Measurements from ENCODE around the gene PHF19. TPM values are rescaled to one million over a fixed set of nuclear protein-coding genes. Genes with fewer than 3 reads are reported as not detected.

Gene PHF19
- total and polyA plus RNA-seq, 10 donors, result 12.6 to 53.0 (median 36.7) TPM

GRCh38 chr9:120916588-120916987, 39.6 kb upstream of the PHF19 start:
- Histone ChIP-seq H3K36me3 (peaks cover 0 to 72% (median 15%) of the 10 kb centered on the region in 6 donors), H3K9me3 (peaks cover 0 to 3% (median 0%) of the 10 kb centered on the region in 8 donors), H3K27ac (peak overlapping the region in 5 of 8 donors; percentile 3 to 96 (median 92)), H3K4me3 (no peak overlapping the region), H3K4me1 (peaks cover 6 to 84% (median 53%) of the 10 kb centered on the region in 6 donors), H3K27me3 (replicated peaks in 1 of 7) (no peaks in the 10 kb centered on the region)
- intact Hi-C loops (cut with DNase I; ENCODE audit: low total_unique reads), result no loop called here
- DNase-seq, result no peak
- 42 to 76% (median 52%) methylated on average over 3 of the region's 3 CpGs for WGBS, 5 donors
- TF ChIP-seq POLR2A (IDR thresholded peaks at IDR 0.05), result no peak
- peak in 1 of 3 donors; percentile 43 for TF ChIP-seq POLR2AphosphoS5 (IDR thresholded peaks at IDR 0.05)

GRCh38 chr9:120915854-120916470, 39.0 kb upstream of the PHF19 start:
- Histone ChIP-seq H3K4me1 (peaks cover 6 to 84% (median 47%) of the 10 kb centered on the region in 6 donors), H3K9me3 (peaks cover 0 to 3% (median 0%) of the 10 kb centered on the region in 8 donors), H3K4me3 (no peak overlapping the region), H3K27me3 (replicated peaks in 1 of 7) (no peaks in the 10 kb centered on the region), H3K27ac (peak overlapping the region in 5 of 8 donors; percentile 3 to 96 (median 92)), H3K36me3 (peaks cover 0 to 72% (median 21%) of the 10 kb centered on the region in 6 donors)
- no peak for DNase-seq
- intact Hi-C loops (cut with DNase I; ENCODE audit: low total_unique reads), result no loop called here
- WGBS, 5 donors, result 54 to 61% (median 58%) methylated on average over 5 of the region's 5 CpGs
- TF ChIP-seq CTCF (IDR thresholded peaks at IDR 0.05 in 8 of 11, conservative IDR thresholded peaks at IDR 0.05 in 3 of 11) (no peak), POLR2AphosphoS5 (IDR thresholded peaks at IDR 0.05) (no peak), POLR2A (IDR thresholded peaks at IDR 0.05) (no peak)

GRCh38 chr9:120914953-120915352, 38.0 kb upstream of the PHF19 start:
- 87 to 95% (median 94%) methylated on average over 6 of the region's 6 CpGs for WGBS, 5 donors
- peaks cover 0 to 3% (median 0%) of the 10 kb centered on the region in 8 donors for H3K9me3 ChIP-seq
- H3K4me1 ChIP-seq, result peaks cover 6 to 84% (median 45%) of the 10 kb centered on the region in 6 donors
- no peak overlapping the region for H3K4me3 ChIP-seq
- peak overlapping the region in 1 of 8 donors; percentile 26 for H3K27ac ChIP-seq
- no peaks in the 10 kb centered on the region for H3K27me3 ChIP-seq (replicated peaks in 1 of 7)
- intact Hi-C loops (cut with DNase I; ENCODE audit: low total_unique reads), result no loop called here
- DNase-seq, result no peak
- TF ChIP-seq POLR2AphosphoS5 (IDR thresholded peaks at IDR 0.05), result no peak
- no peak for TF ChIP-seq CTCF (IDR thresholded peaks at IDR 0.05 in 8 of 11, conservative IDR thresholded peaks at IDR 0.05 in 3 of 11)
- peaks cover 0 to 80% (median 27%) of the 10 kb centered on the region in 6 donors for H3K36me3 ChIP-seq

DNA sequence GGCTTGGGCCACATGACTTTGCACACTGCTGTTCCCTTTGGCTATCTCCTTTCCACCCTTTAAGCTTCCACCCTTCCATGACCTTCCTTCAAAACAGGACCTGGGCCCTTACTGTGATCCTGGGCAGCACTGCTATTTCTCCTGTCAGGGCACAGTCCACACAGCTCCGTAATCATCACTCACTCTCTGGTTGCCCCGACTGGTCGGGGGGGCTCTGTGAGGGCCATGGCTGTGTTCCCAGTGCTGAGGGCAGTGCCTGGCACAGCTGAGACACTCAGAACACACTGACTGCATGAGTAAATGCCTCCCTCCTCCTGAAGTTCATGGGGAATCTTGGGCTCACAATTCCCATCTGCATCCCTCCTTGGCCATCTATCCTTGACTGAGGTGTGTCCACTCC, 37.4 kb upstream of the PHF19 start:
- Histone ChIP-seq H3K27ac (peak overlapping the region in 1 of 8 donors; percentile 26), H3K4me3 (no peak overlapping the region), H3K27me3 (replicated peaks in 1 of 7) (no peaks in the 10 kb centered on the region), H3K9me3 (peaks cover 0 to 3% (median 0%) of the 10 kb centered on the region in 8 donors), H3K36me3 (peaks cover 0 to 81% (median 30%) of the 10 kb centered on the region in 6 donors), H3K4me1 (peaks cover 6 to 84% (median 45%) of the 10 kb centered on the region in 6 donors)
- DNase-seq, result no peak
- 92 to 99% (median 93%) methylated on average over 2 to 3 of the region's 3 CpGs for WGBS, 5 donors
- intact Hi-C loops (cut with DNase I; ENCODE audit: low total_unique reads), result no loop called here
- TF ChIP-seq POLR2A (IDR thresholded peaks at IDR 0.05), result no peak
- TF ChIP-seq CTCF (IDR thresholded peaks at IDR 0.05 in 8 of 11, conservative IDR thresholded peaks at IDR 0.05 in 3 of 11), result no peak
- TF ChIP-seq POLR2AphosphoS5 (IDR thresholded peaks at IDR 0.05), result no peak

Data from spleen (tissue), 11 donors.